Inflammatory macrophage (primary cell): ENCODE measurements around the gene GMDS.

Experiments
- DNase-seq, 2 donors: peaks; one replicate each; pipeline ENCODE4 v3.0.0-alpha.2; 2020 to 2022

Gene GMDS

GRCh38 chr6:1983850-1984249, 261.6 kb downstream of the GMDS start:
- no peak for DNase-seq

- DNase-seq = peak; percentile 24 to 63
These were observed 272.4 kb downstream of the GMDS start for GRCh38 chr6:1972962-1973361.

GRCh38 chr6:1971612-1972011, 273.8 kb downstream of the GMDS start:
- no peak for DNase-seq

- DNase-seq = no peak
These were observed 275.2 kb downstream of the GMDS start for GRCh38 chr6:1970151-1970561.

GRCh38 chr6:1966713-1967112, 278.7 kb downstream of the GMDS start:
- DNase-seq = no peak

- no peak for DNase-seq
These were observed 279.7 kb downstream of the GMDS start for GRCh38 chr6:1965596-1966224.

GRCh38 chr6:1963596-1963995, 281.8 kb downstream of the GMDS start:
- peak in 1 of 2 donors; percentile 3 for DNase-seq

GRCh38 chr6:1962201-1962600, 283.2 kb downstream of the GMDS start:
- DNase-seq = no peak

GRCh38 chr6:1960486-1961142, 284.8 kb downstream of the GMDS start:
- no peak for DNase-seq

GRCh38 chr6:1958257-1958656, 287.1 kb downstream of the GMDS start:
- DNase-seq = no peak

GRCh38 chr6:1957746-1958145, 287.7 kb downstream of the GMDS start:
- DNase-seq = no peak

- DNase-seq = no peak
These were observed 292.6 kb downstream of the GMDS start for GRCh38 chr6:1952740-1953360.

- no peak for DNase-seq
These were observed 294.8 kb downstream of the GMDS start for GRCh38 chr6:1950631-1951030.

- peak; percentile 24 to 60 for DNase-seq
These were observed 295.9 kb downstream of the GMDS start for GRCh38 chr6:1949538-1949937.

GRCh38 chr6:1947922-1948321, 297.5 kb downstream of the GMDS start:
- no peak for DNase-seq

GRCh38 chr6:1946583-1946982, 298.8 kb downstream of the GMDS start:
- no peak for DNase-seq

GRCh38 chr6:1945235-1945832, 300.1 kb downstream of the GMDS start:
- no peak for DNase-seq

GRCh38 chr6:1942834-1943233, 302.6 kb downstream of the GMDS start:
- DNase-seq = no peak

- no peak for DNase-seq
These were observed 303.9 kb downstream of the GMDS start for GRCh38 chr6:1941534-1941933.

- DNase-seq = no peak
These were observed 305.0 kb downstream of the GMDS start for GRCh38 chr6:1940381-1940780.

- DNase-seq = no peak
These were observed 312.1 kb downstream of the GMDS start for GRCh38 chr6:1933292-1933691.

- no peak for DNase-seq
These were observed 313.6 kb downstream of the GMDS start for GRCh38 chr6:1931817-1932216.

- no peak for DNase-seq
These were observed 315.0 kb downstream of the GMDS start for GRCh38 chr6:1930356-1930755.

- DNase-seq = no peak
These were observed 315.5 kb downstream of the GMDS start for GRCh38 chr6:1929931-1930330.
